ENCODE data around the gene KDM4D.
"Not testable (repeated sequence)": the region's sequence is repeated elsewhere in the genome, so short reads cannot be mapped to it uniquely, and the experiment has no call there.

Gene KDM4D

GRCh38 chr11:94958121-94958696, 15.3 kb upstream of the KDM4D start:
- DNase-seq (ENCODE audit: low spot score) (no peak), FAIRE-seq (no peak)

DNA sequence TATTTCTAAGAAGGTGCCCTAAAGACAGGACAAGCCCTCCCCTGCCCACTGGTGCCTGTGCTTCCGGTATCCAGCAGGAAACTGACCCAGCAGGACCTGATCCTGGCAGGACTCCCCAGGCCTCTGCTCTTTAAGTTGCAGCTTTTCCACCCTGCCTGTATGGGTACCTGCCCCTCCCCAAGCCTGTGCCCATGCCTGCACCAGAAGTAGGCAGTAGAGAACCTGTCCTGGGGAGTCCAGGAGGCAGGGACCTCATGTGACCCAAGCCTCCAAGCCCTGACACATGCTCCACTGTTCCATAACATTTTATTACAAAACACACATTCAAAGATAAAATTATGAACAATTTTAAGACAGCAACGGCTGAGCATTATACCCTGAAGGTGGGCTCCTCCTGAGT, 14.3 kb upstream of the KDM4D start:
- no peak for DNase-seq (ENCODE audit: low spot score)
- FAIRE-seq = no peak

DNA sequence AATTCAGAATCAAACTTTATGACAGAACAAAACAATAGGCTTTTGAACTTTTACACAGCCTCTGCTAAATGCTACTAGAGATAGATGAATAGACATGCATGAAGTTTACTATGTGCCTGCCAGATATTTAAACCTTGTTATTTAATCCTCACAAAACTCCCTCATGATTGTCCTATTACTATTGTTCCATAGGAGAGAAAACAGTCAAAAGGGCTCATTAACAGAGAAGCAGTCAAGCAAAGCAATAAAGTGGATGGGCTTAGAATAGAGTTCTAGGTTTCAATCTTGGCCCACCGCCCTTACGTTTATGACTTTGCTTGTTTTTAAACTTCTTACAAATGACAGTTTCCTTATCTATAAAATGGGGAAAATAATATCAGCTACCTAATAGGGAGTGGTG, 13.0 kb upstream of the KDM4D start:
- DNase-seq (ENCODE audit: low spot score) = no peak
- no peak for FAIRE-seq

DNA sequence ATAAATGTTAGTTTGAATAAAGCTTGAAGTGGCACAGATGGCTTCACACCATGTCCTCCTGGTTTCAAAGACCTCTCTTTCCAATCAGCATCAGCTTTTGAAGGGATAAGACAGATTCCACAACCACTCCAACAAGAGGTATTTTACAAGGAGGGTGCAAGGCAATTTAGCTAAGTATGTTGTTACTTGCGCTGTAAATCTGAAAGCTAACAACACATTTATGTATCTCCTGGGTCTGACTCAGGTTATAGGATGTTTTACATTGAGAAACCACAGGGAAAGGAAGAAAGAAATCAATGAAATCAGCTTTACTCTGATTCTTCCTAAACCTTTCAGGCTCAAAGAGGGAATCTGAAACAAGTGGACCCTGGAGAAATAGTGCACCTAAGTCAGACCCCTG, 12.3 kb upstream of the KDM4D start:
- no peak for DNase-seq (ENCODE audit: low spot score)
- no peak for FAIRE-seq

DNA sequence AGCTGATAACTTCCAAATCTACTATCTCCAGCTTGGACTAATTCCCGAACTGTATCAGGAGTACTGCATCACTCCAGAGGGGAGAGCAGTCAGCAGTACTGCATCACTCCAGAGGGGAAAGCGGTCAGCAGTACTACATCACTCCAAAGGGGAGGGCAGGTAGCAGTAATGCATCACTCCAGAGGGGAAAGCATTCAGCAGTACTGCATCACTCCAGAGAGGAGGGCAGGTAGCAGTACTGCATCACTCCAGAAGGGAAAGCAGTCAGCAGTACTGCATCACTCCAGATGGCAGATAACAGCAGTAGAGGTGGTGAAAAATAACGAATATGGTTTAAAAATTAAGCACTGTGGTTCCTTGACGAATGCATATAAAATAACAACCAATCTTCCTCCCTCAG, 8.6 kb upstream of the KDM4D start:
- DNase-seq (ENCODE audit: low spot score) = no peak
- no peak for FAIRE-seq

- FAIRE-seq (no peak), DNase-seq (ENCODE audit: low spot score) (no peak)
Observed at GRCh38 chr11:94968334-94968958, 5.1 kb upstream of the KDM4D start.

- no peak for FAIRE-seq
- no peak for DNase-seq (ENCODE audit: low spot score)
Observed at GRCh38 chr11:94972700-94973098, 810 bp upstream of the KDM4D start.

DNA sequence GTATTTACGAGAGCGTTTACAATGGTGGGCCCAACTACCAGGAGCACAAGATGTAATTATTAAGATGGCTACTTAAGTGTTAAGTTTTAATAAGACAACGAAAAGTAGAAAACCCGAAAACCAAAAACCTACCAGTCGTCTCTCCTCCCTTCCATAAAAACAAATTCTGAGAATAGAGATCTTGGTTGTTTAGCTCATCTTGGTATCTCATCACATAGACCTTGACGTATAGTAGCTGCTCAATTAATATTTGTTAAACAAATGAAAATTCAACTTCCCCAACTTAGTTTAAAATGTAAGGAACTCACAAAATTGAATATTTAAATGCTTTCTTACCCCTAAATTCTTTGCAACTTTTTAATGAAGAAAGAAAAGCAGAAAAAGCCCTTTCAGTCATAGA, 669 bp downstream of the KDM4D start:
- DNase-seq (ENCODE audit: low spot score) (no peak), FAIRE-seq (no peak)

DNA sequence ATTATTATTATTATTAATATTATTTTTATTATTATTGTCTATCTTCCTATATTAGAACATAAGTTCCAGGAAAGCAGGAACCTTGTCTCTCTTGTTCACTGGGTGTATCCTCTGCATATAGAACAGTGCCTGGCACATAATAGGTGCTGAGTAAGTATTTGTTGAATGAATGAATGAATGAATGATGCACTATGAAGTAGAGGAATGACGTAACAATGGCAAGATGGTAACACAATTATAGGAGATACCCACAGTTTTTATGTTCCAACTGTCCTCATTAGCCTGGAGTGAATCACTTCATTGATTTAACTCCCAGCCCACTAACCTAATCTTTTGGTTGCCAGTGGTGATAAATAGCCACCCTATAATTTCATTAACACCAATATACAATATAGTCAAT, 2.1 kb downstream of the KDM4D start:
- no peak for DNase-seq (ENCODE audit: low spot score)
- no peak for FAIRE-seq

DNA sequence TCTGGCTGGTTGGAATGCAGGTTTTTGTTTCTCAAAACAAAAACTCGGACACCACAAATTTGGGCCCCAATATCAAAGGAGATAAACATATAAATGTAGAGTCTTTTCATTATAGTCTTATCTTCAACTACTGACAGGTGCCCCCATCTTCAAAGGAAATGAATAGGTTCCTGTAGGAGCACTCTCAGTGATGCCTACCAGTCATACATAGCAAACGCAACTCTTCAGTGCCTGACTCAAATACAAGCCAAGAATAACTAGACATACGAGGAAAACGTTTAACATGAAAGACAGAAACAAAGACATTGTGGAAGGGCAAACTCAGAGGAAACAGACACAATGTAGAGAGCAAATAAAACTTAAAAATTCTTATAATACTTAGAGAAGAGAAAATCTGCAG, 13.9 kb downstream of the KDM4D start:
- DNase-seq (ENCODE audit: low spot score) (no peak), FAIRE-seq (no peak)

- FAIRE-seq (no peak), DNase-seq (ENCODE audit: low spot score) (no peak)
Observed at GRCh38 chr11:94988748-94989147, 15.2 kb downstream of the KDM4D start.

DNA sequence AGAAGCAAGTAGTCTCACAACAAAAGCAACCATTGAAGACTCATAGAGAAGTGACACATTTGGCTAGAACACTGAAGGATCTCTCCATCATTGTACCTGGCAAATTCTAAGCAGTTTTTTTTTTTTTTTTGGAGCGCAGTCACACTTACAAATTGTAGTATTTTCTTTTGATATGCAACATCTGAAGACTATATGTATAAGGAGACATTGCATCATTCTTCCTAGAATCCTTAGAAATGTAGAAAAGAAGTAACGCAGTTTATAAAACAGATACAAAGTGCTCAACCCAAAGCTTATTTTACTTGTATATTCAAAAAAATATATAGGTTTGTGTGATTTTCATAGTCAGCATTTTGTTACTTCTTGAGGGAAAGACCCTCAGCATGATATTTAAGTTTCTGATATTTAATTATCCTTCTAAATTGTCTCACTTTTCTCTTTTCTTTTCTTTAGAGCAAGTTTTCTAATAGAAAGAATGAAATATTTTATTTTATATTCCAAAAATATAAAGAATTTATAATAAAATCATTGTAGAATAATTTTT, 20.0 kb downstream of the KDM4D start:
- no peak for DNase-seq (ENCODE audit: low spot score)
- FAIRE-seq = no peak

DNA sequence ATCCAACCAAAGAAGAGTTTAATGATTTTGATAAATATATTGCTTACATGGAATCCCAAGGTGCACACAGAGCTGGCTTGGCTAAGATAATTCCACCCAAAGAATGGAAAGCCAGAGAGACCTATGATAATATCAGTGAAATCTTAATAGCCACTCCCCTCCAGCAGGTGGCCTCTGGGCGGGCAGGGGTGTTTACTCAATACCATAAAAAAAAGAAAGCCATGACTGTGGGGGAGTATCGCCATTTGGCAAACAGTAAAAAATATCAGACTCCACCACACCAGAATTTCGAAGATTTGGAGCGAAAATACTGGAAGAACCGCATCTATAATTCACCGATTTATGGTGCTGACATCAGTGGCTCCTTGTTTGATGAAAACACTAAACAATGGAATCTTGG, 23.9 kb downstream of the KDM4D start:
- DNase-seq (ENCODE audit: low spot score) = no peak

DNA sequence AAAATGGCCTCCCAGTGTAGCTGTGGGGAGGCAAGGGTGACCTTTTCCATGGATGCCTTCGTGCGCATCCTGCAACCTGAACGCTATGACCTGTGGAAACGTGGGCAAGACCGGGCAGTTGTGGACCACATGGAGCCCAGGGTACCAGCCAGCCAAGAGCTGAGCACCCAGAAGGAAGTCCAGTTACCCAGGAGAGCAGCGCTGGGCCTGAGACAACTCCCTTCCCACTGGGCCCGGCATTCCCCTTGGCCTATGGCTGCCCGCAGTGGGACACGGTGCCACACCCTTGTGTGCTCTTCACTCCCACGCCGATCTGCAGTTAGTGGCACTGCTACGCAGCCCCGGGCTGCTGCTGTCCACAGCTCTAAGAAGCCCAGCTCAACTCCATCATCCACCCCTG, 24.8 kb downstream of the KDM4D start:
- FAIRE-seq (no peak), DNase-seq (ENCODE audit: low spot score) (no peak)

More for the DNA sequence above, 23.9 kb downstream of the KDM4D start:
- FAIRE-seq = no peak

DNA sequence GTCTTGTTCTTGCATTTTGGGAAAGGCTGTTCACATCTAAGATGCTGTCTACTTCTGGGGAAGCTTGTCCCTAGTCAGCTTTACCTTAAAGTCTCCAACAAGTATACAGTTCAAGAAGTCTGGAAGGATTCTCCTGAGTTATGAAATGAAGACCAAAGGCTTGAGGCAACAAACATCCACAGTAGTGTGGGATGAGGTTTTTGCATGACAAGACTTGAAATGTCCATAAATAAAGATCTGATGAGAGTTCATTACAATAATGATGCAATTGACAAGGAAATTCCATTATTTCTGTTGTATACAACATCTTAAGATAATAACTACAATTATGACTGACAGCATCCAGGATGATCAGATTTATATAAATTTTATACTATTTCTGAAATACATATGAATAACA, 30.2 kb downstream of the KDM4D start:
- DNase-seq (ENCODE audit: low spot score) = no peak
- no peak for FAIRE-seq

DNA sequence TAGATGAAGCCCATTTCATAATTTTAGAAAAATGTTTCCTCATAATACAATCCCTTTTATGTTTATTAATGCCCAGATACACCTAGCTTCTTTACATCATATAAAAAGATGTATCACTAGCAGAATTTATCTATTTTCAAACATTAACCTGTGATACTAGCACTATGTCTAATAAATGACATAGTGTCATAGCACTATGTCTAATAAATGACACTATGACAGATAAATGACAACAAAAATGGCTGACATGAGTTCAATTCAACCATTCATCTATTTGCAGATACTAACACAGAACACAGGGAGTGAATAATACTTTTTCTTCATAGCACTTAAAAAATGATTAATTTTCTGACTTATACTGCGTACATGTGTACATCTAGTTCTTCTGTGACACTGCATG, 32.1 kb downstream of the KDM4D start:
- FAIRE-seq (no peak), DNase-seq (ENCODE audit: low spot score) (no peak)

GRCh38 chr11:95011376-95011775, 37.9 kb downstream of the KDM4D start:
- FAIRE-seq (no peak), DNase-seq (ENCODE audit: low spot score) (no peak)

GRCh38 chr11:95014184-95014821, 40.8 kb downstream of the KDM4D start:
- DNase-seq (ENCODE audit: low spot score) = no peak
- FAIRE-seq = no peak

DNA sequence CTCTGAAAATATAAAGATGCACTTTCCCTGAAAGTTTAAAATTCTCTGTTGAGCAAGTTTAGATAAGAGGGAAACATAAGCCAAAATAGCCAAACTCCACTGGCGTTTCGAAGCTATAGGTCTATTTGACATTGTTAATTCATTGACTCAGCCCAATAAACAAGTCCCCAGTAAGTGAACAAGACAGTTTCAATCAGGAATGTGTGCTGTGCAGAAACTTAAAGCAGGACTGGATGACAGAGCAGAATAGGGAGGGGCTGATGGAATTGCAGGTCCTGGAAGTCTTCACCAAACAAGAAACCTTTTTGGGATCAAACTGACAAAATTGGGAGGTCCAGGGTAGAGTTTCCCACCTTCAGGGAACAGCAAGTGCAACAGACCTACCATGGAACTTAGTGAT, 42.6 kb downstream of the KDM4D start:
- DNase-seq (ENCODE audit: low spot score) = no peak
- no peak for FAIRE-seq

DNA sequence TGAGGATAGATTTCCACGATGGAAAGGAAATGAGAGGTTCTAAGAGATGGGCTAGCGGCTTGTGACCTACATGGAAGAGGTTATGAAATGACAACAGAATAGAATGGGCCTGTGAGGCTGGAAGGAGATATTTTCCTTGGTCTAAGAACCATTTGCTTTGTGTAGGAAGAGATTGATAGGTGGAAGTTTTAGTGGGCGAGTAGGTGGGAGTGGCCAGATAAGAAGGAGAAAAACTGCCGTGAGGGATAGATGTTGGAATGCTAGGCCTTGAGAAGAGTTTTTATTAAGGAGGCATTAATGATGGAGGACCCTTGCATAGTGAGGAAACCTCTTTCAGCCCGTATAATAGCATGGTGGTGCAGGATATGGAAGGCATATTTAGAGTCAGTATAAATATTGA, 48.0 kb downstream of the KDM4D start:
- not testable (repeated sequence) for FAIRE-seq; DNase-seq (ENCODE audit: low spot score)

- FAIRE-seq = no peak
- no peak for DNase-seq (ENCODE audit: low spot score)
Observed at GRCh38 chr11:95024958-95025357, 51.4 kb downstream of the KDM4D start, which contains the start of gene KDM4E. TSS of gene KDM4E (plus strand) at chr11:95025258. CDS start at chr11:95025558, 300 bp downstream.

DNA sequence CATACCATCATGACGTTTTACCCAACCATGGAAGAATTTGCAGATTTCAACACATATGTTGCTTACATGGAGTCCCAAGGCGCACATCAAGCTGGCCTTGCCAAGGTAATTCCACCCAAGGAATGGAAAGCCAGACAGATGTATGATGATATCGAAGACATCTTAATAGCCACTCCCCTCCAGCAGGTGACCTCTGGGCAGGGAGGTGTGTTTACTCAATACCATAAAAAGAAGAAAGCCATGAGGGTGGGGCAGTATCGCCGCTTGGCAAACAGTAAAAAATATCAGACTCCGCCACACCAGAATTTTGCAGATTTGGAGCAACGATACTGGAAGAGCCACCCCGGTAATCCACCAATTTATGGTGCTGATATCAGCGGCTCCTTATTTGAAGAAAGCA, 52.1 kb downstream of the KDM4D start:
- DNase-seq (ENCODE audit: low spot score); FAIRE-seq: not testable (repeated sequence)

DNA sequence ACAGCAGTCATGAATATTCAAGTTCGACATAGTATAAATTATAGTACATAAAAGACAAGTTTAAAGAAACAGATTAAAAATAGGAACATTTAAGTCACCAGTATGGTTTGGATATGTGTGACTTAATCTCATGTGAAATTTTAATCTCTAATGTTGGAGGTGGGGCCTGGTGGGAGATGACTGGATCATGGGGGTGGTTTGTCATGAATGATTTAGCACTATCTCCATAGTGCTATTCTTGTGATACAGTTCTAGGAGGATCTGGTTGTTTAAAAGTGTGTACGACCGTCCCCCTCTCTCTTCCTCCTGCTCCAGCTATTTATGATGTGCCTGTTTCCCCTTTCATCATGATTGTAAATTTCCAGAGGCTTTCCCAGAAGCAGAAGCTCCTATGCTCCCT, 54.8 kb downstream of the KDM4D start:
- FAIRE-seq (no peak), DNase-seq (ENCODE audit: low spot score) (no peak)

All from urothelium cell line (cell line).